Measurements from ENCODE around the gene POLR2E. TPM values are rescaled to one million over a fixed set of nuclear protein-coding genes. Genes with fewer than 3 reads are reported as not detected.
A peak's percentile ranks its signal among the peaks of the same experiment; 100 is the strongest.

Gene POLR2E
- total and polyA plus RNA-seq, 10 of the 15 experiments (the other 5 are each of a cell fraction or from before 2014, with no cell fraction given) = 4.0 to 487 (median 200) TPM

DNA sequence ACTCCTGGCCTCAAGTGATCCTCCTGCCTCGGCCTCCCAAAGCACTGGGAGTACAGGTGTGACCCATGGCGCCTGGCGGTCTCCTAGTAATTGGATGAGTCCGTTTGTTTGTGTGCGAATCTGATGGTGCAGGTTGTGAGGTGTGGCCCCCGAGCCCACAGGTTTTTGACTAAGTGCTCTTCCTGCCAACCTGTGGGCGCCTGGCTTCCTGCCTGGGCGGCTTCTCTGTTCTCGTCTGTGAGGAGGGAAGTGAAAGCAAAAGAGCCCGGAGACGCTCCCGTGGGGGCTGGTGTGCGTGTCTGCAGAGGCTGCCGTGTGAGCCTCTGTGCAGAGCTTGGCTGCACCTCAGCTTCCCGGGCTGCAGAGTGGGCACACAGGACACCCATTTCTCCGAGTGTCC is 18.2 kb downstream of the POLR2E start (continued):
- TF ChIP-seq, protein P1, sequence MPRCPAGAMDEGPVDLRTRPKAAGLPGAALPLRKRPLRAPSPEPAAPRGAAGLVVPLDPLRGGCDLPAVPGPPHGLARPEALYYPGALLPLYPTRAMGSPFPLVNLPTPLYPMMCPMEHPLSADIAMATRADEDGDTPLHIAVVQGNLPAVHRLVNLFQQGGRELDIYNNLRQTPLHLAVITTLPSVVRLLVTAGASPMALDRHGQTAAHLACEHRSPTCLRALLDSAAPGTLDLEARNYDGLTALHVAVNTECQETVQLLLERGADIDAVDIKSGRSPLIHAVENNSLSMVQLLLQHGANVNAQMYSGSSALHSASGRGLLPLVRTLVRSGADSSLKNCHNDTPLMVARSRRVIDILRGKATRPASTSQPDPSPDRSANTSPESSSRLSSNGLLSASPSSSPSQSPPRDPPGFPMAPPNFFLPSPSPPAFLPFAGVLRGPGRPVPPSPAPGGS (IDR thresholded peaks at IDR 0.05; ENCODE audit: borderline replicate concordance, insufficient read depth, low read depth, low read length, poor library complexity, severe bottlenecking) = peak; percentile 63
- TF ChIP-seq, protein P2, sequence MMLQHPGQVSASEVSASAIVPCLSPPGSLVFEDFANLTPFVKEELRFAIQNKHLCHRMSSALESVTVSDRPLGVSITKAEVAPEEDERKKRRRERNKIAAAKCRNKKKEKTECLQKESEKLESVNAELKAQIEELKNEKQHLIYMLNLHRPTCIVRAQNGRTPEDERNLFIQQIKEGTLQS (IDR thresholded peaks at IDR 0.05; ENCODE audit: borderline replicate concordance, extremely low read depth, low read depth, low read length) = no peak
- TF ChIP-seq CBX5 (IDR thresholded peaks at IDR 0.05; ENCODE audit: low read depth) = peak; percentile 30; the same call in 1 of the 2 replicates
- no peak for TF ChIP-seq TCF7 (IDR thresholded peaks at IDR 0.05; ENCODE audit: borderline replicate concordance)
- TF ChIP-seq SREBF2 (IDR thresholded peaks at IDR 0.05; ENCODE audit: low read length) = no peak
- TF ChIP-seq HDAC6 (IDR thresholded peaks at IDR 0.05; ENCODE audit: unreplicated experiment) = no peak
- TF ChIP-seq RFX5 (IDR thresholded peaks at IDR 0.05; ENCODE audit: low read depth, low read length) = no peak
- TF ChIP-seq TBL1XR1 (IDR thresholded peaks at IDR 0.05; ENCODE audit: low read depth, low read length) = 0 out of 2 replicates have a peak, but pooled peaks have one; percentile 56
- TF ChIP-seq NR2C1 (IDR thresholded peaks at IDR 0.05) = no peak
- peak; percentile 47; the same call in 1 of the 2 replicates for TF ChIP-seq TCF3 (IDR thresholded peaks at IDR 0.05; ENCODE audit: borderline replicate concordance, insufficient read depth, low read depth, low read length)
- peak; percentile 14; the same call in 1 of the 2 replicates for TF ChIP-seq YY1 (IDR thresholded peaks at IDR 0.05; ENCODE audit: low read depth, low read length)
- TF ChIP-seq GATAD2B (conservative IDR thresholded peaks at IDR 0.05; ENCODE audit: low read depth) = peak; percentile 83
- peak; percentile 66; the same call in 1 of the 2 replicates for TF ChIP-seq ZNF24 (IDR thresholded peaks at IDR 0.05)
- TF ChIP-seq SUZ12 (IDR thresholded peaks at IDR 0.05; ENCODE audit: unreplicated experiment) = no peak
- TF ChIP-seq ZNF274 (IDR thresholded peaks at IDR 0.05; ENCODE audit: insufficient read depth, insufficient read length) = no peak
- TF ChIP-seq, protein P3, sequence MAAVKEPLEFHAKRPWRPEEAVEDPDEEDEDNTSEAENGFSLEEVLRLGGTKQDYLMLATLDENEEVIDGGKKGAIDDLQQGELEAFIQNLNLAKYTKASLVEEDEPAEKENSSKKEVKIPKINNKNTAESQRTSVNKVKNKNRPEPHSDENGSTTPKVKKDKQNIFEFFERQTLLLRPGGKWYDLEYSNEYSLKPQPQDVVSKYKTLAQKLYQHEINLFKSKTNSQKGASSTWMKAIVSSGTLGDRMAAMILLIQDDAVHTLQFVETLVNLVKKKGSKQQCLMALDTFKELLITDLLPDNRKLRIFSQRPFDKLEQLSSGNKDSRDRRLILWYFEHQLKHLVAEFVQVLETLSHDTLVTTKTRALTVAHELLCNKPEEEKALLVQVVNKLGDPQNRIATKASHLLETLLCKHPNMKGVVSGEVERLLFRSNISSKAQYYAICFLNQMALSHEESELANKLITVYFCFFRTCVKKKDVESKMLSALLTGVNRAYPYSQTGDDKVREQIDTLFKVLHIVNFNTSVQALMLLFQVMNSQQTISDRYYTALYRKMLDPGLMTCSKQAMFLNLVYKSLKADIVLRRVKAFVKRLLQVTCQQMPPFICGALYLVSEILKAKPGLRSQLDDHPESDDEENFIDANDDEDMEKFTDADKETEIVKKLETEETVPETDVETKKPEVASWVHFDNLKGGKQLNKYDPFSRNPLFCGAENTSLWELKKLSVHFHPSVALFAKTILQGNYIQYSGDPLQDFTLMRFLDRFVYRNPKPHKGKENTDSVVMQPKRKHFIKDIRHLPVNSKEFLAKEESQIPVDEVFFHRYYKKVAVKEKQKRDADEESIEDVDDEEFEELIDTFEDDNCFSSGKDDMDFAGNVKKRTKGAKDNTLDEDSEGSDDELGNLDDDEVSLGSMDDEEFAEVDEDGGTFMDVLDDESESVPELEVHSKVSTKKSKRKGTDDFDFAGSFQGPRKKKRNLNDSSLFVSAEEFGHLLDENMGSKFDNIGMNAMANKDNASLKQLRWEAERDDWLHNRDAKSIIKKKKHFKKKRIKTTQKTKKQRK (IDR thresholded peaks at IDR 0.05; ENCODE audit: low read depth, low read length) = no peak
- peak in 1 of 2 experiments; percentile 70; a peak in 1 of 3 replicates for TF ChIP-seq EGR1 (IDR thresholded peaks at IDR 0.05; ENCODE audit: borderline replicate concordance in 1 of 2, low read depth in 2 of 2, low read length in 2 of 2)
- TF ChIP-seq ZNF207 (IDR thresholded peaks at IDR 0.05; ENCODE audit: borderline replicate concordance) = no peak
- TF ChIP-seq, protein P4, sequence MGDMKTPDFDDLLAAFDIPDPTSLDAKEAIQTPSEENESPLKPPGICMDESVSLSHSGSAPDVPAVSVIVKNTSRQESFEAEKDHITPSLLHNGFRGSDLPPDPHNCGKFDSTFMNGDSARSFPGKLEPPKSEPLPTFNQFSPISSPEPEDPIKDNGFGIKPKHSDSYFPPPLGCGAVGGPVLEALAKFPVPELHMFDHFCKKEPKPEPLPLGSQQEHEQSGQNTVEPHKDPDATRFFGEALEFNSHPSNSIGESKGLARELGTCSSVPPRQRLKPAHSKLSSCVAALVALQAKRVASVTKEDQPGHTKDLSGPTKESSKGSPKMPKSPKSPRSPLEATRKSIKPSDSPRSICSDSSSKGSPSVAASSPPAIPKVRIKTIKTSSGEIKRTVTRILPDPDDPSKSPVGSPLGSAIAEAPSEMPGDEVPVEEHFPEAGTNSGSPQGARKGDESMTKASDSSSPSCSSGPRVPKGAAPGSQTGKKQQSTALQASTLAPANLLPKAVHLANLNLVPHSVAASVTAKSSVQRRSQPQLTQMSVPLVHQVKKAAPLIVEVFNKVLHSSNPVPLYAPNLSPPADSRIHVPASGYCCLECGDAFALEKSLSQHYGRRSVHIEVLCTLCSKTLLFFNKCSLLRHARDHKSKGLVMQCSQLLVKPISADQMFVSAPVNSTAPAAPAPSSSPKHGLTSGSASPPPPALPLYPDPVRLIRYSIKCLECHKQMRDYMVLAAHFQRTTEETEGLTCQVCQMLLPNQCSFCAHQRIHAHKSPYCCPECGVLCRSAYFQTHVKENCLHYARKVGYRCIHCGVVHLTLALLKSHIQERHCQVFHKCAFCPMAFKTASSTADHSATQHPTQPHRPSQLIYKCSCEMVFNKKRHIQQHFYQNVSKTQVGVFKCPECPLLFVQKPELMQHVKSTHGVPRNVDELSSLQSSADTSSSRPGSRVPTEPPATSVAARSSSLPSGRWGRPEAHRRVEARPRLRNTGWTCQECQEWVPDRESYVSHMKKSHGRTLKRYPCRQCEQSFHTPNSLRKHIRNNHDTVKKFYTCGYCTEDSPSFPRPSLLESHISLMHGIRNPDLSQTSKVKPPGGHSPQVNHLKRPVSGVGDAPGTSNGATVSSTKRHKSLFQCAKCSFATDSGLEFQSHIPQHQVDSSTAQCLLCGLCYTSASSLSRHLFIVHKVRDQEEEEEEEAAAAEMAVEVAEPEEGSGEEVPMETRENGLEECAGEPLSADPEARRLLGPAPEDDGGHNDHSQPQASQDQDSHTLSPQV (IDR thresholded peaks at IDR 0.05) = no peak
- no peak for TF ChIP-seq ZNF384 (IDR thresholded peaks at IDR 0.05; ENCODE audit: borderline replicate concordance, low read depth, low read length)
- TF ChIP-seq BCL11A (IDR thresholded peaks at IDR 0.05; ENCODE audit: low read depth, low read length) = peak; percentile 92
- no peak for TF ChIP-seq MYC (IDR thresholded peaks at IDR 0.05; ENCODE audit: insufficient read depth, insufficient read length, insufficient replicate concordance, low read length, severe bottlenecking)

All from GM12878 (cell line).